WERI-Rb-1 (cell line): ENCODE results near the gene LLPH.

Experiments
- DNase-seq: peaks from one replicate; pipeline ENCODE4 v3.0.0-alpha.2; 2020
- H3K27ac ChIP-seq: fragments of 250-450 bp; sonication (Bioruptor Pico); 2 replicates; pipeline ENCODE4 v1.5.1; 2020; ENCODE audit warnings: mild to moderate bottlenecking, moderate library complexity
- H3K27me3 ChIP-seq: fragments of 250-450 bp; sonication (Bioruptor Pico); 2 replicates; pipeline ENCODE4 v1.5.1; 2021; ENCODE audit warnings: mild to moderate bottlenecking, low read depth, moderate library complexity; ENCODE audit not compliant: insufficient read depth, severe bottlenecking
- H3K36me3 ChIP-seq: fragments of 250-450 bp; sonication (Bioruptor Pico); 2 replicates; pipeline ENCODE4 v1.5.1; 2020; ENCODE audit warnings: mild to moderate bottlenecking, moderate library complexity
- H3K4me3 ChIP-seq: 2 replicates; pipeline ENCODE4 v1.5.1; 2011; ENCODE audit warnings: low read depth, mild to moderate bottlenecking, control low read depth, low read length
- H3K9me3 ChIP-seq: fragments of 250-450 bp; sonication (Bioruptor Pico); 2 replicates; pipeline ENCODE4 v1.5.1; 2021; ENCODE audit warnings: mild to moderate bottlenecking, moderate library complexity; ENCODE audit not compliant: severe bottlenecking
- TF ChIP-seq, protein P1 (sequence below): IDR thresholded peaks from 2 replicates; pipeline ENCODE4 v1.5.1; 2011; ENCODE audit warnings: low read depth, mild to moderate bottlenecking, control low read depth, inconsistent platforms, low read length

Gene LLPH

GRCh38 chr12:66074561-66074960 is 56.0 kb downstream of the LLPH start:
- no peak for DNase-seq
- TF ChIP-seq, protein P1, sequence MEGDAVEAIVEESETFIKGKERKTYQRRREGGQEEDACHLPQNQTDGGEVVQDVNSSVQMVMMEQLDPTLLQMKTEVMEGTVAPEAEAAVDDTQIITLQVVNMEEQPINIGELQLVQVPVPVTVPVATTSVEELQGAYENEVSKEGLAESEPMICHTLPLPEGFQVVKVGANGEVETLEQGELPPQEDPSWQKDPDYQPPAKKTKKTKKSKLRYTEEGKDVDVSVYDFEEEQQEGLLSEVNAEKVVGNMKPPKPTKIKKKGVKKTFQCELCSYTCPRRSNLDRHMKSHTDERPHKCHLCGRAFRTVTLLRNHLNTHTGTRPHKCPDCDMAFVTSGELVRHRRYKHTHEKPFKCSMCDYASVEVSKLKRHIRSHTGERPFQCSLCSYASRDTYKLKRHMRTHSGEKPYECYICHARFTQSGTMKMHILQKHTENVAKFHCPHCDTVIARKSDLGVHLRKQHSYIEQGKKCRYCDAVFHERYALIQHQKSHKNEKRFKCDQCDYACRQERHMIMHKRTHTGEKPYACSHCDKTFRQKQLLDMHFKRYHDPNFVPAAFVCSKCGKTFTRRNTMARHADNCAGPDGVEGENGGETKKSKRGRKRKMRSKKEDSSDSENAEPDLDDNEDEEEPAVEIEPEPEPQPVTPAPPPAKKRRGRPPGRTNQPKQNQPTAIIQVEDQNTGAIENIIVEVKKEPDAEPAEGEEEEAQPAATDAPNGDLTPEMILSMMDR, result no peak
- H3K27me3 ChIP-seq, result no peaks in the 10 kb centered on the region
- H3K27ac ChIP-seq, result no peak overlapping the region
- H3K9me3 ChIP-seq, result no peaks in the 10 kb centered on the region
- no peaks in the 10 kb centered on the region for H3K36me3 ChIP-seq
- no peak overlapping the region for H3K4me3 ChIP-seq

- no peak for DNase-seq
- H3K36me3 ChIP-seq, result no peaks in the 10 kb centered on the region
- no peak overlapping the region for H3K27ac ChIP-seq
- no peak overlapping the region for H3K4me3 ChIP-seq
- no peaks in the 10 kb centered on the region for H3K27me3 ChIP-seq
- H3K9me3 ChIP-seq, result no peaks in the 10 kb centered on the region
- TF ChIP-seq, protein P1, result no peak
These were observed 58.0 kb downstream of the LLPH start for GRCh38 chr12:66072566-66072965.

DNA sequence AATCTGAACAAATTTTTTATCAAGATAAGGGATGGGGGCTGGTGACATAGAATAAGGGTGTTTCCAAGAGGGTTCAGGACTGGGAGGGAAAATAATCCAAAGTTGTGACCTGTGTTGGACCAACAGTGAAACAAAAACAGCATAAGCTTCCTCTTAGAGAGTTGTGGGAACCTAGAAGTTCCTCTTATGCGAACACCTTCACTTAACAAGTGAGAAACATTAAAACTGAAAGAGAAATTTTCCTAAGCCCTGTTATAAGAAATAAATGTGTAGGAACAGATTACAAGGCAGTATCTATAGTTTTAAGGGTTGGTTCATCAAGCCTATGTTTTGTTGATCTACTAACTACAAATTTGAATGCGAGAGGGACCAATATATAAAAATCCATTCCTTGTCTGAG is 58.4 kb downstream of the LLPH start:
- Histone ChIP-seq H3K27ac (no peak overlapping the region), H3K36me3 (no peaks in the 10 kb centered on the region), H3K4me3 (no peak overlapping the region), H3K27me3 (no peaks in the 10 kb centered on the region), H3K9me3 (no peaks in the 10 kb centered on the region)
- DNase-seq, result no peak
- TF ChIP-seq, protein P1, result no peak

GRCh38 chr12:66071549-66071948 is 59.0 kb downstream of the LLPH start:
- Histone ChIP-seq H3K9me3 (no peaks in the 10 kb centered on the region), H3K27me3 (no peaks in the 10 kb centered on the region), H3K36me3 (no peaks in the 10 kb centered on the region), H3K27ac (no peak overlapping the region), H3K4me3 (no peak overlapping the region)
- DNase-seq, result no peak
- TF ChIP-seq, protein P1, result no peak

- Histone ChIP-seq H3K4me3 (no peak overlapping the region), H3K27ac (no peak overlapping the region)
These were observed 60.0 kb downstream of the LLPH start for GRCh38 chr12:66070378-66071120.

More at GRCh38 chr12:66070378-66071120, 60.0 kb downstream of the LLPH start:
- Histone ChIP-seq H3K9me3 (no peaks in the 10 kb centered on the region), H3K36me3 (no peaks in the 10 kb centered on the region), H3K27me3 (no peaks in the 10 kb centered on the region)
- no peak for DNase-seq
- TF ChIP-seq, protein P1, result no peak
